GM10266 (cell line): ENCODE data around the gene ERN1.
"Not testable (repeated sequence)": the region's sequence is repeated elsewhere in the genome, so short reads cannot be mapped to it uniquely, and the experiment has no call there.

Experiments used
- DNase-seq: peaks from one replicate; pipeline ENCODE4 v3.0.0; 2012; ENCODE audit errors: extremely low spot score
- CTCF ChIP-seq: IDR thresholded peaks from 2 replicates; pipeline ENCODE4 v1.5.1; 2012; ENCODE audit warnings: mild to moderate bottlenecking, low read depth; ENCODE audit not compliant: control insufficient read depth, insufficient read depth; ENCODE audit errors: missing control alignments

The ERN1 gene

DNA sequence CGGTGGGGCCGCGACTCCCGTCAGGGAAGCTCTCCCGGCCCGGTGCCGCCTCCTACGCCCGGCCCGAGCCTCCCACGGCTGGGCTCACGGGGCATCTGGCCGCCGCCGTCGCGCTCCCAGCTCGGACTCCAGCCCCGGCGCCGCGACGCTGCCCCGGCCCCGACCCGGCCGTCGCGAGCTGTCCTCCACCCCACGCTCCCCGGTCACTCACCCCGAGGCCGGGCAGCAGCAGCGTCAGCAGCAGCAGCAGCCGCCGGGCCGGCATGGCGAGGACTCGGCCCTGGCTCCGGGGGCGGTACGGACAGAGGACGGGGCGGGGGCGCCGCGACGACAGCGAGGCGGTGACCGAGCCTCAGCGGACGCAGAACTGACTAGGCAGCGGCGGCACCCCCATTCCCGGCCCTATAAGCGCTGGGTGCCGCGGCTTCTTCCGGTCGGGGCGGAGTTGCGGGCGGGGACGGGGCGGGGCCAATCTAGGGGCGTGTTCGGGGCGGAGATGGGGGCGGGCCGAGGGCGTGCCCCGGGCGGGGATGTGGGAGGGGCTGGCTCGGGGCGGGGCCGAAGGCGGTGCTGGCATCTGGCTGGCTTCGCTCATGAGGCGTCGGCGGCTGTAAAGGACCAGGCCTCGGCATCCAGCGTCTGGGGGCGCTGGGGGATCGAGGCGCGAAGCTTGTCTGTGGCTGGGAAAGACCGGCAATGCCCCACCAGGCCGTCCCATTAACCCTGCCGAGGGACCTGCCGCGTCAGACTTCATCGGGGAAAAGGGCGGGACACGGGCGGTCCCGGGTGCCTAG lies at the start of gene ERN1:
Gene ERN1, minus strand, starts transcription at position 380 of the 794 bp plus-strand sequence. Its CDS starts 115 bp downstream, at position 265.
- TF ChIP-seq CTCF = no peak
- peak; percentile 95 for DNase-seq

GRCh38 chr17:64179024-64179423 lies 49.1 kb upstream of the ERN1 start:
- DNase-seq = not testable (repeated sequence)

DNA sequence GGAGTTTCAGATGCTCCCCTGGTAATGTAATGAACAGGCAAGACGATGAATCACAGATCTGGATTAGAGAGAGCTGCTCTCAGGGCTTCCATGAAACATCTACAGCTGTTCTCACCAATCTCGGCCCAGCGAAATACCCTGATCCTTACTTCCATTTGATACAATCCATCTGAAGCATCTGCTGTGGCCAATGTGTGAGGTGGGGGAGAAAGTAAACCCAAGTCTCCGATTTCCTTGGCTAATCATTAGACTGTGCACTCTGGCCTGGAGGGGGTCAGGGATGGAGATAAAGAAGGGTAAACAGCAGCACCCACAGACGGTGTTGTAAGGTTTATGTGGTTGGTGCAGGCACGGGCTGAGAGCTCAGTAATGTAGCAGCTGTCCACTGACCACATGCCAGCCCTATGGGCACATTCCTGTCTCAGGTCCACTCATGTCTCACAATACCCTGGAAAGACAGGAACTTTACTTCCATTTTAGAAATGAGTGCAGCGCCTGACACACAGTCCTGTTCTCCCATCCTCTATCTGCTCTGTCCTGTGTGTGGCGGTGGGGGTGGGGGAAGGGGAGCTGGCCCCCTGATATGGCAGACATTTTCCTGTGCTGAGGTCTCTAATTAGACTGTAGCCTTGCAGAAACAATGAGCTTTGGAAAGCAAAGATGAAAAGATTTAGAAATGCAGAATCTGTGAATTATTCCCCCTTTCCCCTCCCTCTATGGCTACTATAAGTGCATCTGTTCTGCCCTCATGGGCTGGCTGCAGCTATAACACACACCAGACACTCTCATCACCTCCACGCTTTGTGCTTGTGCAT lies 48.3 kb upstream of the ERN1 start:
- no peak for TF ChIP-seq CTCF
- DNase-seq = no peak

DNA sequence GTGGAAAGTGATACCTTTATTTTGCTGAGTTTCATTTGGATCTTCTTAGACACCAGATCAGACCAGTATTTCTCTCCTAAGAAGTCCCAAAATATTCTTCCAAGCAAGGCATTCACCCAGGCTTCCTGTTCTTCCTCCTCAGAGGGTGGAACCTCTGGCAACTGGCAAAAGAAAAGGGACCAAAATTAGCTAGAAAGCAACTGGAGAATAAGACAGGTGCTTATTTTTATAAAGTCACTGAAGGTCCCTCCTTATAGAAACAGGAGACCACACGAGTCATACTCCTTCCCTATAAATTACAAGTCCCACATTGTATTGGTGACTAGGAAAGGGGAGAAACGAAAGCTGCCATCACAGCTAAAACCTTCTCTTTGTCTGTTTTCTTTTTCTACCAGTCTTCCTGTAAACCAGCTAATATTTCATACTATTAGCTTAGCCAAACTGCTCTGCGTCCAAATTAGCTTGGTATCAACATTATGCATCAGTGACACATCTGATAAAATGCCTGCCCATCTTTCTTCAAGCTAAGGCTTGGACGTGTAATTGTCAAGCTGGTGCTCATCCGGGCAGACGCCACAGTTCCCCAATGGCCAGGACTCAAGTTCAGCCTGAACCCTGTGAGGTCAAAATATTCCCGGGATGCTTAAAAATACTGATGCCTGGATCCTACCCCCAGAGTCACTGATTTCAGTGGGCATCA lies 47.5 kb upstream of the ERN1 start:
- no peak for DNase-seq
- TF ChIP-seq CTCF = no peak

- DNase-seq = no peak
- TF ChIP-seq CTCF = no peak
These were observed 46.6 kb upstream of the ERN1 start for GRCh38 chr17:64176556-64176955.

DNA sequence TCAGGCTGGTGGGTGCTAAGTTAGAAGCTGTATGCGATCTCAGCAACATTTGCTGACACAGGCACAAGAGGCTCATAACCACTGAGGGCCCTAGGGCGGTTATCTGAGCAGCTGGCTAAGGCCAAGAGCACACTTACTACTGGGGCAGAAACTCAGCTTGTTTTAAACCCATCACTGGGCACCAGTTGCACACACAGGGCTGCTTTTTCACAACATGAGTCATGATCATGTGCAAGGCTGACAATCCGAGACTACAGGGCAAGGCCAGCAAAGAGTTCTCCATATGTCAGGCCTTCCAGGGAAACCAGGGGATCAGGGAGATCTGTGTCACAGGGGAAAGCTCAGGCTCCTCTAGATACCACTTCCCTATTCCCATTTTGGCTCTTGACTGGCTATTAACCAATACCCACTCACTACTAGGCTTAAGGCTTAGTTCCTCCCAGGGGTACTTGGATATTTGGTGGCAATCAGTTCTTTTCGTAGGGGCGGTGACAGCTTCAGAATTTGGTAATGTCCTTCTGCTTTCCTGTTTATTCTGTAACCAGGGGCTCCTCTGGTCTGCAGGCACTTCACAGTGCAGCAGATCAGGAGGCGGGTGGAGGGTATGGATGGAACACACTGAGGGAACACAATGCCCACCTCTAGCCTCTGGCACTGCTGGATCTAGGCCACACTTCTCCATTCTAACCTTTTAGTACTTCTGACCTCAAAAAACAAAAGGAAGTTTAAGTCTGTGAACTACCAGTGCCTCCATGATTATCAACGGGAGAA lies 44.9 kb upstream of the ERN1 start:
- no peak for DNase-seq
- no peak for TF ChIP-seq CTCF

GRCh38 chr17:64173646-64174045 lies 43.7 kb upstream of the ERN1 start:
- DNase-seq = no peak
- no peak for TF ChIP-seq CTCF
